Psoas muscle (tissue), 8 donors: ENCODE results near the gene ADAMTS2. TPM values are rescaled to one million over a fixed set of nuclear protein-coding genes. Genes with fewer than 3 reads are reported as not detected.

Experiments
- ATAC-seq, 4 donors: fragments of 200-7000 bp; cut with Tn5 transposase; one replicate each; pipeline ENCODE4 v1.9.1; 2020; ENCODE audit warnings: moderate library complexity in 3 of 4, mild to moderate bottlenecking in 2 of 4
- DNase-seq, 2 donors: peaks; one replicate each; pipeline ENCODE4 v3.0.0-alpha.2; 2020
- H3K27ac ChIP-seq: fragments of 200-600 bp; one replicate; pipeline ENCODE4 v1.8.0; 2022
- H3K27me3 ChIP-seq, 3 donors: fragments of 200-600 bp in 1 of 3; one replicate each; pipeline versions ENCODE4 v1.6.1 to v1.8.0; 2013 to 2022; ENCODE audit warnings: low read length in 2 of 3, mild to moderate bottlenecking in 2 of 3, moderate library complexity in 1 of 3; ENCODE audit not compliant: insufficient read depth in 3 of 3
- H3K36me3 ChIP-seq, 2 donors: fragments of 200-600 bp in 1 of 2; one replicate each; pipeline versions ENCODE4 v1.6.1 to v1.8.0; 2013 to 2022; ENCODE audit warnings: low read depth in 1 of 2, mild to moderate bottlenecking in 1 of 2, moderate library complexity in 1 of 2; ENCODE audit not compliant: insufficient read depth in 1 of 2
- H3K4me1 ChIP-seq: fragments of 200-600 bp; one replicate; pipeline ENCODE4 v1.8.0; 2022
- H3K4me3 ChIP-seq: fragments of 200-600 bp; one replicate; pipeline ENCODE4 v1.8.0; 2022; ENCODE audit warnings: mild to moderate bottlenecking
- H3K9me3 ChIP-seq: fragments of 200-600 bp; one replicate; pipeline ENCODE4 v1.8.0; 2022
- WGBS, 3 donors: extraction: QIAGEN DNeasy Blood & Tissue Kit; methylation state at CpG; one replicate each; pipeline versions ENCODE4 v1.1.6 to v1.1.7; 2013; 5-methylcytosine and 5-hydroxymethylcytosine counted together
- intact Hi-C, 2 donors: fragments of 100-400 bp; cut with DNase I; formaldehyde crosslinking; loops; one replicate each; pipeline versions ENCODE4 v1.11.0 to v1.14.2; 2022
- polyA plus RNA-seq, 3 donors: library from polyadenylated mRNA; stranded (reverse); fragments of 200-250 nt; gene quantifications; one replicate each; pipeline ENCODE4 v1.2.3, GENCODE V29; 2013
- total RNA-seq, 4 donors: library from RNA; stranded (reverse); fragmentation: NEBNext Ultra II Directional in 2 of 4; extraction: Animal tissue kit (Norgen Biotek cat#: 25700) in 2 of 4; gene quantifications; one replicate each; pipeline versions ENCODE4 v1.2.1 to v1.2.4, GENCODE V29; 2021 to 2023
- TF ChIP-seq, protein P1 (sequence below): fragments of 200-600 bp; IDR thresholded peaks from one replicate; pipeline ENCODE4 v1.8.0; 2022; ENCODE audit warnings: antibody characterized with exemption
- donor health status: healthy with polysubstance abuse.
- donor health status: DM: no; HTN: no; CAD: no; lungs with moderate emphysema.
- donor health status: Bipolar disorder and iron deficiency.
- donor health status: healthy.
- donor health status: DM: yes; HTN: yes; CAD: no.
- donor health status: DM: no; HTN: no; CAD: no.
- donor health status: DM: no; HTN: no; CAD: no.
- donor health status: DM: yes; HTN: yes; CAD: no.

ADAMTS2 gene
- total and polyA plus RNA-seq, 7 donors, result 0.83 to 3.7 (median 2.0) TPM

DNA sequence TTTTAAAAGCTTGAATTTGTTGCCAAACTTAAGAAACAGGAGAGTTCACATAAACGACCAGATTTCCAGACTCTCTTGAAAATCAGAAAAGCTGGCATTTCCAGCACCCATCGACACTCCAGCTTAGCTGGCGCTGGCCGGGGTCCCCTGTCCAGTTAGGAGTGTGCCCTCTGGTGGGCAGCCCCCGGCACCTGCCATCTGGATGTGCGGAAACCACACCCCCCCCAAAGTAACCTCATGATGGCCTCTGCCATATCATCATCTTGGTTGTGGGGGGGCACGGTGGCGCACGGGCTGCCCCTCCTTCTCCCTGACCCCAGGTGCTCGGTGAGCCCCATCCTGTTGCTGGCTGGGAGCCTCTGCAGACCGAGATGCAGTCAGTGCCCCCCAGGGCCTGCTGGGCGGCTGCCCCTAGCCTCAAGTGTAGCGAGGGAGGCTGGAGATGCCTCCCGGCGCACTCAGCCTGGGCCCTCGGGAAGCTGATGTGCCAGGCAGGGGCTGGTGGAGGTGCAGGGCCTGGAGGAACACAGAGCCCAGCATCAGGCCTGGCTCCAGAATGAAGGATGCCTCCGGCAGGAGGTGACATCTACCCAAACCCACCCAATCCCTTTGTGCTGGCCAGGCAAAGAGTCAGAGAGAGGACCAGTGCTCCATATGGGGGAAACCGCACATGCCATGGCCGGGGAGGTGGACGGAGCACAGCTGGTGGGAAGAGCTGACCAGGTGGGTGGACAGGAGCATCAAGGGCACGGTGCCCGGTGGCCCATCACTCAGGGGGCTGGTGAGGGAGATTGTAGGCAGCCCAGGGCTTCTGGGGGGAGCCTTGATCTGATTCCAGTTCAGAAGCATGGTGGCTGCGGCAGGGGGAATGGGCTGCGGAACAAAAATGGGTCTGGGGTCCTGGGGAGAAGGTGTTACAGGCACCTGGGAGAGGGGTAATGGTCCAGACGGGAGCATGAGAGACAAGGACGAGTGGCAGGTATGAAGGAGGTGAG, 70.6 kb downstream of the ADAMTS2 start:
- no peaks in the 10 kb centered on the region for H3K36me3 ChIP-seq
- peaks cover 5% of the 10 kb centered on the region for H3K4me1 ChIP-seq
- no peaks in the 10 kb centered on the region for H3K27me3 ChIP-seq
- 75 to 81% (median 79%) methylated on average over 26 of the region's 26 CpGs for WGBS, 3 donors
- H3K27ac ChIP-seq, result peak overlapping the region; percentile 55
- TF ChIP-seq, protein P1, sequence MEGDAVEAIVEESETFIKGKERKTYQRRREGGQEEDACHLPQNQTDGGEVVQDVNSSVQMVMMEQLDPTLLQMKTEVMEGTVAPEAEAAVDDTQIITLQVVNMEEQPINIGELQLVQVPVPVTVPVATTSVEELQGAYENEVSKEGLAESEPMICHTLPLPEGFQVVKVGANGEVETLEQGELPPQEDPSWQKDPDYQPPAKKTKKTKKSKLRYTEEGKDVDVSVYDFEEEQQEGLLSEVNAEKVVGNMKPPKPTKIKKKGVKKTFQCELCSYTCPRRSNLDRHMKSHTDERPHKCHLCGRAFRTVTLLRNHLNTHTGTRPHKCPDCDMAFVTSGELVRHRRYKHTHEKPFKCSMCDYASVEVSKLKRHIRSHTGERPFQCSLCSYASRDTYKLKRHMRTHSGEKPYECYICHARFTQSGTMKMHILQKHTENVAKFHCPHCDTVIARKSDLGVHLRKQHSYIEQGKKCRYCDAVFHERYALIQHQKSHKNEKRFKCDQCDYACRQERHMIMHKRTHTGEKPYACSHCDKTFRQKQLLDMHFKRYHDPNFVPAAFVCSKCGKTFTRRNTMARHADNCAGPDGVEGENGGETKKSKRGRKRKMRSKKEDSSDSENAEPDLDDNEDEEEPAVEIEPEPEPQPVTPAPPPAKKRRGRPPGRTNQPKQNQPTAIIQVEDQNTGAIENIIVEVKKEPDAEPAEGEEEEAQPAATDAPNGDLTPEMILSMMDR, result no peak
- H3K4me3 ChIP-seq, result no peak overlapping the region
- ATAC-seq (no peak), DNase-seq (peak in 1 of 2 donors; percentile 13)
- intact Hi-C loops, result no loop called here
- H3K9me3 ChIP-seq, result no peaks in the 10 kb centered on the region

DNA sequence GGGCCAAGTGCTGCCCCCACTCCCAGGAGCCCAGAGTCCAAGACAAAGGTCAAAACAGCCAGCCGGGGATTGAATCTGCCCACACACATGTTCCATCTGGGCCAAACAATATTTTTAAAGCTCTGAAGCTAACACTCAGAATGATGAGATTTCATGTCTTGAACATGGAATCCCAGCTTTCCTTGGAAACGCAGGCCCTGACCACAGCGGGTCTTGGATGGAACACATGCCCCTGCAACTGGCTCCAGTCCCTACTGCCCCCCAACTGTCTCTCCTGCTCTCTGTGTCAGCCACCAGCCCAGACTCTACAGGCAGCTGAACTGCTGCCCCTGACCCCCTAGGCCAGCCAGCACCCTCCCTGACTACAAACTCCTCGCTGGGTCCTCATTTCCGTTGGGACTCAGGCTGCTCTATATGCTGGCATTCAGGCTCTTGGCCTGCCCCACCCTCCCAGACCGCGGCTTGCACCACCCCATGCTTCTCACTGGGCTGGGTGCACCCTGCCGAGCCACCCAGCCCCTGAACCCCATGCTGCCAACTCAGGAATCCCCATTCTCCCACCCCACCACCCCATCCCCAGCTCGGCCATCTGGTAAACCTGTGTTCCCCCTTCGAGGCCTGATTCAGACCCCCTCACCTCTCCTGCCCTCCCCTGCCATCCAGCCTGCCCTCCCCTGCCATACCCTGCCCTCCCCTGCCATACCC, 71.7 kb downstream of the ADAMTS2 start:
- Histone ChIP-seq H3K4me1 (peaks cover 5% of the 10 kb centered on the region), H3K36me3 (no peaks in the 10 kb centered on the region), H3K9me3 (no peaks in the 10 kb centered on the region), H3K27me3 (no peaks in the 10 kb centered on the region), H3K27ac (no peak overlapping the region), H3K4me3 (no peak overlapping the region)
- DNase-seq (peak in 1 of 2 donors; percentile 8), ATAC-seq (no peak)
- TF ChIP-seq, protein P1, result no peak
- WGBS, 3 donors, result 78 to 83% (median 78%) methylated on average over 9 to 10 of the region's 10 CpGs
- intact Hi-C loops, result no loop called here

DNA sequence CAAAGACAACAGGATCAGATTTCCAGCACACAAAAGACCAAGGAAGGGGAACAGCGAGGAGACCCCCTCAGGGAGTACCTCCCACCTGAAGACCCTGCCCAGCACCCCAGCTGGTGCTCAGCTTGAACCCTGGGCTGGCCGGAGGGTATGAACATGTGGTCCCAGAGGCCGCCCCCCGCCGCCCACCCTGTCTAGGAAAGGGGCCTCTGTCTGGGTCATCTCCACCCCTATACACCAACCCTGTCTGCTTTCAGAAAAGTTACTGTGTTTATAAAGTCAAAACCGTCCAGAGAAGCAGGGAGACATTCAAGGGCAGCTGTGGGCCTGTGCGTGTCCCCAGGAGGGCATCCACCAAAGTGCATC, 72.2 kb downstream of the ADAMTS2 start:
- Histone ChIP-seq H3K27ac (no peak overlapping the region), H3K4me3 (no peak overlapping the region), H3K27me3 (no peaks in the 10 kb centered on the region), H3K36me3 (no peaks in the 10 kb centered on the region), H3K4me1 (peaks cover 5% of the 10 kb centered on the region), H3K9me3 (no peaks in the 10 kb centered on the region)
- WGBS, 3 donors, result 75 to 87% (median 79%) methylated on average over 7 of the region's 7 CpGs
- intact Hi-C loops, result no loop called here
- TF ChIP-seq, protein P1, result no peak
- ATAC-seq (no peak), DNase-seq (peak; percentile 7 to 45)

DNA sequence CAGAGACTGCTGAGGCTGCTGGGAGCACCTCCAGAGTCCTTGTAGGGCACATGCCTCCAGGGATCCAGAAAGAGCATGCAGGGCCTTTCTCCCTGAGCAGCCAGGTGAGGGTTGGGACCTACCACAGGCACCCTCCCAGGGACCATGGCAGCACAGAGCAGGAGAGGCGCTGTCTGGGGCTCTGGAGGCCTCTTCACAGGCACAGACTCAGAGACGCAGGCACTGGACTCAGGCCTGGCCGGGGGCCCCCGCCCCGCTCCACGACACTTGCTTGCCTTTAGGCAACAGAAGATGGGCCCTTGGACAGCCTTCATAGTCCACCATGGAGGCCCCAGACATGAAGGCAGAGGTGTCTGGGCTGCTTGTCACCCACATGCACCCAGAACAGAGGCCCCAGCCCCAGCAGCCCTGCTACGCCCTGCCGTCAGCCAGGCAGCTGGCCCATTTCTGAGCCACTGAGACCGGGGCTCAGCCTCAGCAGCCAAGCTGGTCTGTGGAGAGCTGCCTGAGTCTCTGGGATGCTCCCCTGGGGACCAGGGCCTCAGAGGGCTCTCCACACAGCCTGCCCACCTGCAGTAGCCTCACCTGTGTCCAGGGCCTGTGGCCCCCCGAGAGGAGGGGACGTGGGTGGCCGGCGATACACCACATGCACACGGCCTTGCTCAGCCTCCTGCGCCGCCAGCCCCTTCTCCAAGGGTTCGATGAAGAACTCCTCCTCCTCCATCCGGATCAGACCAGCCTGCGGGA, 72.8 kb downstream of the ADAMTS2 start:
- H3K27ac ChIP-seq, result no peak overlapping the region
- intact Hi-C loops, result no loop called here
- no peaks in the 10 kb centered on the region for H3K36me3 ChIP-seq
- no peaks in the 10 kb centered on the region for H3K9me3 ChIP-seq
- TF ChIP-seq, protein P1, result no peak
- no peaks in the 10 kb centered on the region for H3K27me3 ChIP-seq
- peak; percentile 15 to 46 for DNase-seq
- H3K4me3 ChIP-seq, result no peak overlapping the region
- H3K4me1 ChIP-seq, result peaks cover 5% of the 10 kb centered on the region
- 89 to 92% (median 89%) methylated on average over 12 to 19 of the region's 19 CpGs for WGBS, 3 donors
- ATAC-seq, result no peak
